Psoas muscle (tissue), 8 donors: Measurements from ENCODE around the gene AKT1. TPM values are rescaled to one million over a fixed set of nuclear protein-coding genes. Genes with fewer than 3 reads are reported as not detected.
A peak's percentile ranks its signal among the peaks of the same experiment; 100 is the strongest.

ENCODE experiments used
- ATAC-seq, 4 donors: fragments of 200-7000 bp; cut with Tn5 transposase; one replicate each; pipeline ENCODE4 v1.9.1; 2020; ENCODE audit warnings: moderate library complexity in 3 of 4, mild to moderate bottlenecking in 2 of 4
- DNase-seq, 2 donors: peaks; one replicate each; pipeline ENCODE4 v3.0.0-alpha.2; 2020
- H3K27ac ChIP-seq: fragments of 200-600 bp; one replicate; pipeline ENCODE4 v1.8.0; 2022
- H3K27me3 ChIP-seq, 3 donors: fragments of 200-600 bp in 1 of 3; one replicate each; pipeline versions ENCODE4 v1.6.1 to v1.8.0; 2013 to 2022; ENCODE audit warnings: low read length in 2 of 3, mild to moderate bottlenecking in 2 of 3, moderate library complexity in 1 of 3; ENCODE audit not compliant: insufficient read depth in 3 of 3
- H3K36me3 ChIP-seq, 2 donors: fragments of 200-600 bp in 1 of 2; one replicate each; pipeline versions ENCODE4 v1.6.1 to v1.8.0; 2013 to 2022; ENCODE audit warnings: low read depth in 1 of 2, mild to moderate bottlenecking in 1 of 2, moderate library complexity in 1 of 2; ENCODE audit not compliant: insufficient read depth in 1 of 2
- H3K4me1 ChIP-seq: fragments of 200-600 bp; one replicate; pipeline ENCODE4 v1.8.0; 2022
- H3K4me3 ChIP-seq: fragments of 200-600 bp; one replicate; pipeline ENCODE4 v1.8.0; 2022; ENCODE audit warnings: mild to moderate bottlenecking
- H3K9me3 ChIP-seq: fragments of 200-600 bp; one replicate; pipeline ENCODE4 v1.8.0; 2022
- whole genome bisulfite sequencing, 3 donors: extraction: QIAGEN DNeasy Blood & Tissue Kit; methylation state at CpG; one replicate each; pipeline versions ENCODE4 v1.1.6 to v1.1.7; 2013; 5-methylcytosine and 5-hydroxymethylcytosine counted together
- intact Hi-C, 2 donors: fragments of 100-400 bp; cut with DNase I; formaldehyde crosslinking; loops; one replicate each; pipeline versions ENCODE4 v1.11.0 to v1.14.2; 2022
- polyA plus RNA-seq, 3 donors: library from polyadenylated mRNA; stranded (reverse); fragments of 200-250 nt; gene quantifications; one replicate each; pipeline ENCODE4 v1.2.3, GENCODE V29; 2013
- total RNA-seq, 4 donors: library from RNA; stranded (reverse); fragmentation: NEBNext Ultra II Directional in 2 of 4; extraction: Animal tissue kit (Norgen Biotek cat#: 25700) in 2 of 4; gene quantifications; one replicate each; pipeline versions ENCODE4 v1.2.1 to v1.2.4, GENCODE V29; 2021 to 2023
- TF ChIP-seq, protein P1 (sequence below): fragments of 200-600 bp; IDR thresholded peaks from one replicate; pipeline ENCODE4 v1.8.0; 2022; ENCODE audit warnings: antibody characterized with exemption
- donor health status: healthy with polysubstance abuse.
- donor health status: DM: no; HTN: no; CAD: no; lungs with moderate emphysema.
- donor health status: Bipolar disorder and iron deficiency.
- donor health status: healthy.
- donor health status: DM: yes; HTN: yes; CAD: no.
- donor health status: DM: no; HTN: no; CAD: no.
- donor health status: DM: no; HTN: no; CAD: no.
- donor health status: DM: yes; HTN: yes; CAD: no.

The AKT1 gene
- total and polyA plus RNA-seq, 7 donors, result 51.9 to 102 (median 62.0) TPM

DNA sequence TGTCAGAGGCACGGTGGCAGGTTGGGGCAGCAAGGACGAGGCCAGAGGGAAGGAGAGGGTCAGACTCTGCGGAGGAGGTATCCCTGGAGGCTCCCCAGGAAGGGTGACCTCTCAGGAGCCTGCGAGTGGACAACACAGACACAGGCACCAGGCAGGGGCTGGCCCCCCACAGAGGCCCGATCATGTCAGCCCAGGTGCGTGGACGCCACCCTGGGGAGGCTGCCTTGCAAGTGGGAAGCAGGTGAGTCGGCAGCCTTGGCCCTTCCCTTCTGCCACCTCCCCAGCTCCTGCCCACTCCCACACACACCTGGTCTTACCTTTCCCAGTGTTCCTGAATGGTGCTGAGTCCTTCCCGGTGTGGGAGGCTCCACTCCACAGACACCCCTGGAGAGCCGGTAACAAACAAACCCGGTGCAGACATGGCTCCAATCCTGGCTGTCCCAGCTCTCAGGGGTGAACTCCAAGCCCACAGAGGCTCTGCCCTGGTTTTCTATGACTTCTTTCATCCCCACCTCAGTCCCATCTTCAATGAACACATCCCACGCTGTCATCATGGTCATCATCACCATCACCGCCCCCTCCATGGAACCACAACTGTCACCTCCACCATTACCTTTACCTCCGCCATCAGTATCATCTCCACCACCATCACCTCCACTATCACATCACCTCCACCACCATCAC, 10.5 kb upstream of the AKT1 start:
- DNase-seq, result peak in 1 of 2 donors; percentile 47
- 83 to 89% (median 84%) methylated on average over 11 to 14 of the region's 14 CpGs for WGBS, 3 donors
- intact Hi-C loops, result no loop called here
- Histone ChIP-seq H3K27ac (peak overlapping the region; percentile 10), H3K4me1 (peaks cover 37% of the 10 kb centered on the region), H3K9me3 (no peaks in the 10 kb centered on the region), H3K27me3 (no peaks in the 10 kb centered on the region), H3K36me3 (no peaks in the 10 kb centered on the region), H3K4me3 (no peak overlapping the region)
- TF ChIP-seq, protein P1, sequence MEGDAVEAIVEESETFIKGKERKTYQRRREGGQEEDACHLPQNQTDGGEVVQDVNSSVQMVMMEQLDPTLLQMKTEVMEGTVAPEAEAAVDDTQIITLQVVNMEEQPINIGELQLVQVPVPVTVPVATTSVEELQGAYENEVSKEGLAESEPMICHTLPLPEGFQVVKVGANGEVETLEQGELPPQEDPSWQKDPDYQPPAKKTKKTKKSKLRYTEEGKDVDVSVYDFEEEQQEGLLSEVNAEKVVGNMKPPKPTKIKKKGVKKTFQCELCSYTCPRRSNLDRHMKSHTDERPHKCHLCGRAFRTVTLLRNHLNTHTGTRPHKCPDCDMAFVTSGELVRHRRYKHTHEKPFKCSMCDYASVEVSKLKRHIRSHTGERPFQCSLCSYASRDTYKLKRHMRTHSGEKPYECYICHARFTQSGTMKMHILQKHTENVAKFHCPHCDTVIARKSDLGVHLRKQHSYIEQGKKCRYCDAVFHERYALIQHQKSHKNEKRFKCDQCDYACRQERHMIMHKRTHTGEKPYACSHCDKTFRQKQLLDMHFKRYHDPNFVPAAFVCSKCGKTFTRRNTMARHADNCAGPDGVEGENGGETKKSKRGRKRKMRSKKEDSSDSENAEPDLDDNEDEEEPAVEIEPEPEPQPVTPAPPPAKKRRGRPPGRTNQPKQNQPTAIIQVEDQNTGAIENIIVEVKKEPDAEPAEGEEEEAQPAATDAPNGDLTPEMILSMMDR, result no peak
- no peak for ATAC-seq

DNA sequence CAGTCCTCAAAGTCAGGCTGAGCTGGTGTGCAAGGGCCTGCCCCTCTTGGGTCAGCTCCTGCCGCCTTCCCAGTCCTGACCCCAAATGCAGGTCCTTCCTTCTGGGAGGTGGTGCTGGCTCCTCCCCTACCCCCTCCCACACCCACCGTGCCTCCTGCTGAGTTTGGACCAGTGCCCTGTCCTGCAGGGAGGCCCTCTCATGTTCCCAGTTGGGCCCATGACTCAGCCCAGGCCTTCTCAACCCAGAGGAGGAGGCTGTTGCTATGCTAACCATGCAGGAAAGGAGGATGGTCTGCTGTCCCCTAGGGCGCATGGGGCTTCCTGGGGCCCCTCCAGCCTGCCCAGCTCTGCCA, 9.8 kb upstream of the AKT1 start:
- Histone ChIP-seq H3K36me3 (no peaks in the 10 kb centered on the region), H3K9me3 (no peaks in the 10 kb centered on the region), H3K27me3 (no peaks in the 10 kb centered on the region), H3K4me1 (peaks cover 37% of the 10 kb centered on the region), H3K27ac (peak overlapping the region; percentile 10), H3K4me3 (no peak overlapping the region)
- 53 to 59% (median 57%) methylated on average over 3 of the region's 3 CpGs for WGBS, 3 donors
- TF ChIP-seq, protein P1, result no peak
- intact Hi-C loops, result no loop called here
- ATAC-seq, result peak; percentile 82 to 88 (median 88)
- peak; percentile 62 to 85 for DNase-seq

DNA sequence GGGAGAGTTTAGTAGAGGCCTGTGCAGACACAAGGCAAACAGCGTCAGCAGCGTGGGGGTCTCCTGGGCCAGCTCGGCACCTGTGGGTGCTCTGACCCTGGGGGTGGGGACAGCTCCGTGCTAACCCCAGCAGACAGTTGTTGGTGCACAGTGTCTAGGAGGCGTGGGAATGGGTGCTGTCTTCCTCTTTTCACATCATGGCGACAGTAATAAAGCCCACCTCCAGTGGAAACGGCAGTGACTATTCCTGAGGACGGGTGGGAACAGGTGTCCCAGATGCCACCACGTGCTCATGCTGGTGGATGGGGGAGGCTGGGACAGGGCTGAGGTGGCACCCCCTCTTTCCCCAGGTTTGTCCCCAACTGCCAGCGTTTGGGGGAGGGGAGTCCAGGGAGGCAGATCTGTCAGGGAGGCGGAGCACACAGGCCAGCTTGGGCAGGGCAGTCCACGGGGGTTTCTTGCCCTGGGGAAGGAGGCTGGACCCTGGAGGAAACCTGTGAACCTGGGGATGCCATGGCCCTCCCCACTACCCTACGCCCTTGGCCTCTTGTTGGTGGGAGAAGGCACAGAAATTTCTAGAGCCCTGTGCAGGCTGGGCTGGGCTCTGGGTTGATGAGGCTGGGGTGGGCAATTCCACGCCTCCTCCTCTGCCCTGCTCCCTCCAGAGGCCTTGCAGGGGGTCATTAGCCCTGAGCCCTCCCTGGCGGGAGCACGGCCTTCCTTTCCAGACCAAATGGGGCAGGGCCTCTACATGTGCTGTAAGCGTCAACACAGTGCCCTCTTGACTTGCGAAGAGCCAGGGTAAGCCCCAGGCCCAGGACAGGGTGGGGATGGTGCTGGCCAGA, 9.2 kb upstream of the AKT1 start:
- TF ChIP-seq, protein P1, result no peak
- 82 to 88% (median 84%) methylated on average over 18 of the region's 18 CpGs for WGBS, 3 donors
- no peaks in the 10 kb centered on the region for H3K36me3 ChIP-seq
- no peaks in the 10 kb centered on the region for H3K27me3 ChIP-seq
- no peak overlapping the region for H3K4me3 ChIP-seq
- peaks cover 37% of the 10 kb centered on the region for H3K4me1 ChIP-seq
- intact Hi-C loops, result no loop called here
- ATAC-seq, result no peak
- H3K9me3 ChIP-seq, result no peaks in the 10 kb centered on the region
- no peak for DNase-seq
- no peak overlapping the region for H3K27ac ChIP-seq

DNA sequence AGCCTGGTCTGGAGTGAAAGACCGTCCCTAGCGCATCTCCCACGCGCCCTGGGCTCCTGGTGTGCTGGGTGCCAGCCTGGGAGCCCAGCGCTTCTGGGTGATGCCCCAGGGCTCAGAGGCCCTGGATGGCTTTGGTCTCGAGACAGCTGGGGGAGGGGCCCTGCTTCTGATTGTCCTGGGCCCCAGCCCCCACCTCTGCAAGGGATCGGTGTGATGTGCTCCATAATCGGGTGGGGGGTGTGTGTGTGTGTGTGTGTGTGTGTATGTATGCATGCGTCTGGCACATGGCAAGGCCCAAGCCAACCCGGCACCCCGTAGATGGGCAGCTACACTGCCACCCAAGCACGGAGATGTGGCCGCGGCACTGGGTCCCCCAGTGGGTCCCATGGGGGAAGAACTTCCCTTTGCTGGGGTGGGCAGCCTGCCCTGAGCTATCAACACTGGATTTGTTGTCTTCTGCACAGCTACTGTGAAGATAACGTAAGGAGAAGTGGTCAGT, 8.4 kb upstream of the AKT1 start:
- H3K9me3 ChIP-seq, result no peaks in the 10 kb centered on the region
- intact Hi-C loops, result no loop called here
- peak in 1 of 2 donors; percentile 10 for DNase-seq
- H3K27ac ChIP-seq, result no peak overlapping the region
- TF ChIP-seq, protein P1, result no peak
- H3K27me3 ChIP-seq, result no peaks in the 10 kb centered on the region
- peaks cover 37% of the 10 kb centered on the region for H3K4me1 ChIP-seq
- no peak overlapping the region for H3K4me3 ChIP-seq
- WGBS, 3 donors, result 85 to 90% (median 86%) methylated on average over 15 of the region's 15 CpGs
- ATAC-seq, result no peak
- H3K36me3 ChIP-seq, result no peaks in the 10 kb centered on the region
